ENCODE data around the gene HIVEP3.
A peak's percentile ranks its signal among the peaks of the same experiment; 100 is the strongest.

HIVEP3 gene

GRCh38 chr1:41545996-41546832 is 372.5 kb downstream of the HIVEP3 start:
- intact Hi-C loops (cut with DNase I; ENCODE audit: low total_unique reads), result no loop called here
- Histone ChIP-seq H3K4me3 (no peak overlapping the region), H3K9me3 (no peaks in the 10 kb centered on the region), H3K36me3 (no peaks in the 10 kb centered on the region), H3K4me1 (no peaks in the 10 kb centered on the region), H3K27ac (no peak overlapping the region), H3K27me3 (no peaks in the 10 kb centered on the region)
- no peak for TF ChIP-seq CTCF (IDR thresholded peaks at IDR 0.05)
- DNase-seq, result peak in 1 of 2 donors; percentile 37

GRCh38 chr1:41542196-41542930 is 376.4 kb downstream of the HIVEP3 start:
- Histone ChIP-seq H3K27ac (no peak overlapping the region), H3K36me3 (no peaks in the 10 kb centered on the region), H3K9me3 (no peaks in the 10 kb centered on the region), H3K4me1 (peaks cover 0 to 18% (median 15%) of the 10 kb centered on the region in 4 donors), H3K4me3 (no peak overlapping the region), H3K27me3 (no peaks in the 10 kb centered on the region)
- intact Hi-C loops (cut with DNase I; ENCODE audit: low total_unique reads), result no loop called here
- no peak for TF ChIP-seq CTCF (IDR thresholded peaks at IDR 0.05)
- DNase-seq, result peak in 1 of 2 donors; percentile 23

GRCh38 chr1:41541592-41541952 is 377.1 kb downstream of the HIVEP3 start:
- no peaks in the 10 kb centered on the region for H3K36me3 ChIP-seq
- no peak for DNase-seq
- H3K4me1 ChIP-seq, result peaks cover 0 to 26% (median 23%) of the 10 kb centered on the region in 4 donors
- no peak for TF ChIP-seq CTCF (IDR thresholded peaks at IDR 0.05)
- no peak overlapping the region for H3K27ac ChIP-seq
- intact Hi-C loops (cut with DNase I; ENCODE audit: low total_unique reads), result no loop called here
- H3K4me3 ChIP-seq, result no peak overlapping the region
- H3K9me3 ChIP-seq, result no peaks in the 10 kb centered on the region
- H3K27me3 ChIP-seq, result no peaks in the 10 kb centered on the region

GRCh38 chr1:41540886-41541591 is 377.7 kb downstream of the HIVEP3 start:
- no peak for TF ChIP-seq CTCF (IDR thresholded peaks at IDR 0.05)
- H3K27ac ChIP-seq, result no peak overlapping the region
- DNase-seq, result peak in 1 of 2 donors; percentile 39

GRCh38 chr1:41539999-41540398 is 378.7 kb downstream of the HIVEP3 start:
- intact Hi-C loops (cut with DNase I; ENCODE audit: low total_unique reads), result no loop called here
- no peaks in the 10 kb centered on the region for H3K27me3 ChIP-seq
- H3K9me3 ChIP-seq, result no peaks in the 10 kb centered on the region
- H3K4me3 ChIP-seq, result no peak overlapping the region
- H3K4me1 ChIP-seq, result peaks cover 0 to 36% (median 31%) of the 10 kb centered on the region in 4 donors
- H3K36me3 ChIP-seq, result no peaks in the 10 kb centered on the region
- no peak for TF ChIP-seq CTCF (IDR thresholded peaks at IDR 0.05)
- DNase-seq, result peak; percentile 10 to 39
- H3K27ac ChIP-seq, result no peak overlapping the region

More at GRCh38 chr1:41540886-41541591, 377.7 kb downstream of the HIVEP3 start:
- intact Hi-C loops (cut with DNase I; ENCODE audit: low total_unique reads), result no loop called here
- Histone ChIP-seq H3K4me1 (peaks cover 0 to 31% (median 27%) of the 10 kb centered on the region in 4 donors), H3K4me3 (no peak overlapping the region), H3K27me3 (no peaks in the 10 kb centered on the region), H3K9me3 (no peaks in the 10 kb centered on the region), H3K36me3 (no peaks in the 10 kb centered on the region)

Data from tibial artery (tissue), 4 donors.